Tibial nerve (tissue), 4 donors: ENCODE results near the gene ST3GAL6.

ENCODE experiments used
- EP300 ChIP-seq, 2 donors: sonication (generic); formaldehyde crosslinking; IDR thresholded peaks; one replicate each; pipeline ENCODE4 v1.6.1; 2017; ENCODE audit warnings: antibody characterized with exemption in 2 of 2, mild to moderate bottlenecking in 1 of 2
- POLR2A ChIP-seq, 2 donors: fragments of 450-650 bp; IDR thresholded peaks; one replicate each; pipeline ENCODE4 v1.6.1; 2017; ENCODE audit warnings: antibody characterized with exemption in 2 of 2, mild to moderate bottlenecking in 2 of 2, moderate library complexity in 2 of 2
- TF ChIP-seq, protein P1 (sequence below), 5 experiments: fragments of 200-600 bp in 3 of 5; fragments of 450-650 bp in 2 of 5; sonication (generic) in 3 of 5; IDR thresholded peaks; one replicate each; pipeline ENCODE4 v1.5.1; 2016 to 2019; ENCODE audit warnings: antibody characterized with exemption in 5 of 5, mild to moderate bottlenecking in 3 of 5, moderate library complexity in 2 of 5

DNA sequence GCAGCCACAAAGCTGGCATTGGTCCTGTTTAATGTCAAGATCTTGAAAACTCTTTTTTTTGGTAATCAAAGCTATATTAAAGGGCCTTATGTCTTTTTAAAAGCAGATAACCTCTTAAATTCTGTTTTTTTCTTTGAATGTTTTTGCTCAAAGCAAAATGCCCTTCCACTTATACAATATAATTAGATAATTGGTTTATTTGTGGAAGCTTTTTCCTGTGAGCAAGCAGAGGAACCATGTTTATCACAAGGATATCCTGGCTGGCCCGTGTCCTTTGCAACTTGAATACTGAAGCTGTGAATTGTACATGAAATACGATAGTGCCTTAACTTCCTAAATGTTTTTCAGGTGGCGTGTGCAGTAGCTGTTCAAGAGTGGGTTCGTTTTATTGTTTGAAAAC lies 2.6 kb downstream of the ST3GAL6 start:
- TF ChIP-seq, protein P1, sequence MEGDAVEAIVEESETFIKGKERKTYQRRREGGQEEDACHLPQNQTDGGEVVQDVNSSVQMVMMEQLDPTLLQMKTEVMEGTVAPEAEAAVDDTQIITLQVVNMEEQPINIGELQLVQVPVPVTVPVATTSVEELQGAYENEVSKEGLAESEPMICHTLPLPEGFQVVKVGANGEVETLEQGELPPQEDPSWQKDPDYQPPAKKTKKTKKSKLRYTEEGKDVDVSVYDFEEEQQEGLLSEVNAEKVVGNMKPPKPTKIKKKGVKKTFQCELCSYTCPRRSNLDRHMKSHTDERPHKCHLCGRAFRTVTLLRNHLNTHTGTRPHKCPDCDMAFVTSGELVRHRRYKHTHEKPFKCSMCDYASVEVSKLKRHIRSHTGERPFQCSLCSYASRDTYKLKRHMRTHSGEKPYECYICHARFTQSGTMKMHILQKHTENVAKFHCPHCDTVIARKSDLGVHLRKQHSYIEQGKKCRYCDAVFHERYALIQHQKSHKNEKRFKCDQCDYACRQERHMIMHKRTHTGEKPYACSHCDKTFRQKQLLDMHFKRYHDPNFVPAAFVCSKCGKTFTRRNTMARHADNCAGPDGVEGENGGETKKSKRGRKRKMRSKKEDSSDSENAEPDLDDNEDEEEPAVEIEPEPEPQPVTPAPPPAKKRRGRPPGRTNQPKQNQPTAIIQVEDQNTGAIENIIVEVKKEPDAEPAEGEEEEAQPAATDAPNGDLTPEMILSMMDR (IDR thresholded peaks at IDR 0.05), result no peak
- TF ChIP-seq EP300 (IDR thresholded peaks at IDR 0.05) (no peak), POLR2A (IDR thresholded peaks at IDR 0.05) (no peak)
